WTC11 (cell line): ENCODE data around the gene CCDC24. TPM values are rescaled to one million over a fixed set of nuclear protein-coding genes. Genes with fewer than 3 reads are reported as not detected.

Experiments used
- ATAC-seq: fragments of 200-7000 bp; cut with Tn5 transposase; 2 replicates; pipeline ENCODE4 v1.10.0; 2021; ENCODE audit warnings: mild to moderate bottlenecking, moderate library complexity
- CTCF ChIA-PET: fragments of 300-600 bp; sonication (Branson Sonifier 250); formaldehyde crosslinking; loops from one replicate; lab custom pipeline; 2021; ENCODE audit warnings: antibody characterized with exemption; lab: Charles Lee
- POLR2A ChIA-PET: fragments of 350-600 bp; sonication (Branson Sonifier 250); formaldehyde crosslinking; loops from one replicate; lab custom pipeline; 2021; ENCODE audit warnings: antibody characterized with exemption; lab: Charles Lee
- DNase-seq: peaks from one replicate; pipeline ENCODE4 v3.0.0; 2021; ENCODE audit warnings: low spot score
- H3K27ac Mint-ChIP-seq: 2 replicates; pipeline ENCODE4 v1.8.0; 2021; ENCODE audit warnings: mixed read lengths
- H3K27me3 Mint-ChIP-seq: 2 replicates; pipeline ENCODE4 v1.8.0; 2021; ENCODE audit warnings: low read depth, mild to moderate bottlenecking, moderate library complexity, mixed read lengths
- H3K36me3 Mint-ChIP-seq: 2 replicates; pipeline ENCODE4 v1.8.0; 2021; ENCODE audit warnings: mixed read lengths
- H3K4me1 Mint-ChIP-seq: 2 replicates; pipeline ENCODE4 v1.8.0; 2022; ENCODE audit warnings: mixed read lengths
- H3K4me3 Mint-ChIP-seq: 2 replicates; pipeline ENCODE4 v1.8.0; 2021; ENCODE audit warnings: mild to moderate bottlenecking, moderate library complexity, mixed read lengths
- H3K9me3 Mint-ChIP-seq: 2 replicates; pipeline ENCODE4 v1.8.0; 2021; ENCODE audit warnings: mixed read lengths
- CBFB ChIP-seq: sonication (generic); formaldehyde crosslinking; IDR thresholded peaks from 2 replicates; pipeline ENCODE4 v1.8.1; 2022; ENCODE audit warnings: mild to moderate bottlenecking, low read depth, missing genetic modification reagents
- GTF2I ChIP-seq: fragments of 250-450 bp; sonication (Bioruptor Pico); conservative IDR thresholded peaks from 2 replicates; pipeline ENCODE4 v1.4.0; 2021; ENCODE audit warnings: mild to moderate bottlenecking
- MYBL2 ChIP-seq: sonication (generic); formaldehyde crosslinking; IDR thresholded peaks from 2 replicates; pipeline ENCODE4 v1.8.1; 2023; ENCODE audit warnings: mild to moderate bottlenecking, moderate library complexity, missing genetic modification reagents
- NFE2L1 ChIP-seq: sonication (generic); formaldehyde crosslinking; IDR thresholded peaks from 2 replicates; pipeline ENCODE4 v1.8.1; 2023; ENCODE audit warnings: missing genetic modification reagents
- SOX15 ChIP-seq: fragments of 250-450 bp; sonication (Bioruptor Pico); IDR thresholded peaks from 2 replicates; pipeline ENCODE4 v1.9.0; 2021; ENCODE audit warnings: mild to moderate bottlenecking
- SP1 ChIP-seq: sonication (generic); formaldehyde crosslinking; conservative IDR thresholded peaks from 2 replicates; pipeline ENCODE4 v1.8.1; 2022; ENCODE audit warnings: missing genetic modification reagents
- TCF7 ChIP-seq: sonication (generic); formaldehyde crosslinking; IDR thresholded peaks from 2 replicates; pipeline ENCODE4 v1.8.0; 2022; ENCODE audit warnings: mild to moderate bottlenecking, low read depth, missing genetic modification reagents, moderate library complexity
- TEAD4 ChIP-seq: sonication (generic); formaldehyde crosslinking; IDR thresholded peaks from 2 replicates; pipeline ENCODE4 v1.8.0; 2022; ENCODE audit warnings: mild to moderate bottlenecking, missing genetic modification reagents
- ZNF263 ChIP-seq: sonication (generic); formaldehyde crosslinking; IDR thresholded peaks from 2 replicates; pipeline ENCODE4 v1.8.1; 2022; ENCODE audit warnings: low read depth, mild to moderate bottlenecking, moderate library complexity, missing genetic modification reagents
- ZNF416 ChIP-seq: fragments of 250-450 bp; sonication (Bioruptor Pico); IDR thresholded peaks from 2 replicates; pipeline ENCODE4 v1.9.0; 2021; ENCODE audit warnings: mild to moderate bottlenecking, inconsistent platforms
- total RNA-seq: library from RNA; stranded (reverse); gene quantifications from 3 replicates; pipeline ENCODE4 v1.2.3, GENCODE V29; 2021
- TF ChIP-seq, protein P1 (sequence below): sonication (generic); formaldehyde crosslinking; IDR thresholded peaks from 2 replicates; pipeline ENCODE4 v1.8.1; 2023; ENCODE audit warnings: mild to moderate bottlenecking, moderate library complexity, missing genetic modification reagents
- TF ChIP-seq, protein P2 (sequence below): sonication (generic); formaldehyde crosslinking; IDR thresholded peaks from 2 replicates; pipeline ENCODE4 v1.8.1; 2022; ENCODE audit warnings: mild to moderate bottlenecking, missing genetic modification reagents, moderate library complexity, borderline replicate concordance
- TF ChIP-seq, protein P3 (sequence below): fragments of 250-450 bp; sonication (Bioruptor Pico); IDR thresholded peaks from 2 replicates; pipeline ENCODE4 v1.9.0; 2021; ENCODE audit warnings: moderate library complexity, mild to moderate bottlenecking, inconsistent platforms, borderline replicate concordance
- TF ChIP-seq, protein P4 (sequence below): sonication (generic); formaldehyde crosslinking; IDR thresholded peaks from 2 replicates; pipeline ENCODE4 v1.8.1; 2023; ENCODE audit warnings: mild to moderate bottlenecking, missing genetic modification reagents, borderline replicate concordance
- TF ChIP-seq, protein P5 (sequence below): sonication (generic); formaldehyde crosslinking; IDR thresholded peaks from 2 replicates; pipeline ENCODE4 v1.8.1; 2023; ENCODE audit warnings: mild to moderate bottlenecking, missing genetic modification reagents, moderate library complexity
- TF ChIP-seq, protein P6 (sequence below): fragments of 250-450 bp; sonication (Bioruptor Pico); conservative IDR thresholded peaks from 2 replicates; pipeline ENCODE4 v1.9.0; 2021; ENCODE audit warnings: mild to moderate bottlenecking
- TF ChIP-seq, protein P7 (sequence below): sonication (generic); formaldehyde crosslinking; IDR thresholded peaks from 2 replicates; pipeline ENCODE4 v1.8.1; 2023; ENCODE audit warnings: mild to moderate bottlenecking, missing genetic modification reagents
- TF ChIP-seq, protein P8 (sequence below): sonication (generic); formaldehyde crosslinking; IDR thresholded peaks from 2 replicates; pipeline ENCODE4 v1.8.1; 2022; ENCODE audit warnings: missing genetic modification reagents, borderline replicate concordance

The CCDC24 gene
- total RNA-seq, 1 experiment from 2014 or later = 12.1 TPM

DNA sequence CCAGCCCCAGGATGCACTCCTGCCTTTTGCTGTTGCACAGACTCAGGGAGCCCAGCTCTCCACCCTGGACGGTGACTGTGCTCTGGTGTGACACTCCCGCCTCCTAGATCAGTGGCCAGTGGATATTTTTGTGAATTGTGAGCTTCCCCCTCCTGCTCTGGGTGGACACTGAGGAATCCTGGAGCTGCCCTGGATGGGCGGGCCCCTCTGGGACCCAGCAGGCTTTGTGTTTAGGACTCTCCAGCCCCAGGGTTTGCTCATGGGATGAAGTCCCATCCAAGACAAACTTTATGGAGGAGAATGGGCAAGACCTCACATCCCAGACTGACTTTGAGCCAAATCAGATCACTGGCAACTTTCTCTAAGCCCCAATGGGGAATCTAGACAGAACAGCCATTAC is 23.8 kb downstream of the CCDC24 start:
- DNase-seq (no peak), ATAC-seq (no peak)
- no peaks in the 10 kb centered on the region for H3K27me3 Mint-ChIP-seq
- no peaks in the 10 kb centered on the region for H3K36me3 Mint-ChIP-seq
- no peak overlapping the region for H3K27ac Mint-ChIP-seq
- TF ChIP-seq, protein P1, sequence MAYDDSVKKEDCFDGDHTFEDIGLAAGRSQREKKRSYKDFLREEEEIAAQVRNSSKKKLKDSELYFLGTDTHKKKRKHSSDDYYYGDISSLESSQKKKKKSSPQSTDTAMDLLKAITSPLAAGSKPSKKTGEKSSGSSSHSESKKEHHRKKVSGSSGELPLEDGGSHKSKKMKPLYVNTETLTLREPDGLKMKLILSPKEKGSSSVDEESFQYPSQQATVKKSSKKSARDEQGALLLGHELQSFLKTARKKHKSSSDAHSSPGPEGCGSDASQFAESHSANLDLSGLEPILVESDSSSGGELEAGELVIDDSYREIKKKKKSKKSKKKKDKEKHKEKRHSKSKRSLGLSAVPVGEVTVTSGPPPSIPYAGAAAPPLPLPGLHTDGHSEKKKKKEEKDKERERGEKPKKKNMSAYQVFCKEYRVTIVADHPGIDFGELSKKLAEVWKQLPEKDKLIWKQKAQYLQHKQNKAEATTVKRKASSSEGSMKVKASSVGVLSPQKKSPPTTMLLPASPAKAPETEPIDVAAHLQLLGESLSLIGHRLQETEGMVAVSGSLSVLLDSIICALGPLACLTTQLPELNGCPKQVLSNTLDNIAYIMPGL (CRISPR knock-in tag) = no peak
- TF ChIP-seq, protein P2, sequence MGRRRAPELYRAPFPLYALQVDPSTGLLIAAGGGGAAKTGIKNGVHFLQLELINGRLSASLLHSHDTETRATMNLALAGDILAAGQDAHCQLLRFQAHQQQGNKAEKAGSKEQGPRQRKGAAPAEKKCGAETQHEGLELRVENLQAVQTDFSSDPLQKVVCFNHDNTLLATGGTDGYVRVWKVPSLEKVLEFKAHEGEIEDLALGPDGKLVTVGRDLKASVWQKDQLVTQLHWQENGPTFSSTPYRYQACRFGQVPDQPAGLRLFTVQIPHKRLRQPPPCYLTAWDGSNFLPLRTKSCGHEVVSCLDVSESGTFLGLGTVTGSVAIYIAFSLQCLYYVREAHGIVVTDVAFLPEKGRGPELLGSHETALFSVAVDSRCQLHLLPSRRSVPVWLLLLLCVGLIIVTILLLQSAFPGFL (CRISPR knock-in tag) = no peak
- TF ChIP-seq, protein P3, sequence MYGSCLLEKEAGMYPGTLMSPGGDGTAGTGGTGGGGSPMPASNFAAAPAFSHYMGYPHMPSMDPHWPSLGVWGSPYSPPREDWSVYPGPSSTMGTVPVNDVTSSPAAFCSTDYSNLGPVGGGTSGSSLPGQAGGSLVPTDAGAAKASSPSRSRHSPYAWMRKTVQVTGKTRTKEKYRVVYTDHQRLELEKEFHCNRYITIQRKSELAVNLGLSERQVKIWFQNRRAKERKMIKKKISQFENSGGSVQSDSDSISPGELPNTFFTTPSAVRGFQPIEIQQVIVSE (CRISPR knock-in tag) = no peak
- TF ChIP-seq TCF7 (CRISPR knock-in tag) = no peak
- TF ChIP-seq CBFB = no peak
- TF ChIP-seq SP1 (CRISPR knock-in tag) = no peak
- H3K9me3 Mint-ChIP-seq = no peaks in the 10 kb centered on the region
- POLR2A ChIA-PET = no interaction called here
- CTCF ChIA-PET = interaction anchor here (0.5 to 4.3 kb wide), 4 partner anchors 9 to 1016 kb away, joined by 5 to 35 read pairs (median 7); no protein-coding TSS in a partner anchor
- H3K4me3 Mint-ChIP-seq = no peak overlapping the region
- H3K4me1 Mint-ChIP-seq = peaks cover 7% of the 10 kb centered on the region

DNA sequence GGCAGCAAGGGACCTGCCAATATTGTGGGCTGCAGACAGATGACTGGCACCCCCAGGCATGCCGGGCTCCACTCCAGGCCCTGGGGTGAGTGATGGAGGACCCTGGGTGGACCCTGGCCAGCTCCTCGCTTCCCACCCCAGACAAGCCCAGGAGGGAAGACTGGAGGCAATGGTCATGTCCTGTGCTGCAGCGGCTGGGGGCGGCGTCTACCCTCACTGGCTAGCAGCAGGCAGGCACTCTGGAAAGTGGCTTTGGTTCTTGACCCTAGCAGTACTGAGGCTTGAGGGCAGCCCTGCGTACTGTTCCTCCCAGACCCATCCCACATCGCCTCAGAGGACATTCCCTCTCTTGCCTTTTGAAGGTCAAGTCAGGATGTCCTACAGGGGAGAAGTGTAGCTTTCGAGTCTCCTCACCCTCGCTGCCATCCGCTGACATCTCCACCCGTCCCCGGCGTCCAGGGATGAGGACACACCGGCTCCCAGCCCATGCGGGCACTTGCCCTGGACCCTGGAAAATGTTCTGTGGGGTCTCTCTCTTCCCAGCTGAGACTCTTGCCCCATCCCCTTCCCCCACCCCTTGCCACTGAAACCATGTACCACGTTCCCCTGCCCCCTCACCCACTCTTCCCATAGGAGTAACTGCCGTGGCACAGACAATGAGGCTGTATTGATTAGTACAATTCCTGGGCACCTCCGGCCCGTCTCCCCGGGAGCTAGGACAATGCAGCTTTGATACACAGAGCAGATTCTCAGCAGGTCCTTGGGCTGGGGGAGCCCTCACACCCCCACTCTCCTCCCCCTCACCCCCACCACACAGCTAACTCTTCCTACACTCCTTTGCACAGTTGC is 24.9 kb downstream of the CCDC24 start:
- CTCF ChIA-PET = interaction anchor here (0.7 to 4.3 kb wide), 4 partner anchors 10 to 19 kb away, joined by 3 to 35 read pairs (median 4); partner anchors contain the start of gene SLC6A9
- POLR2A ChIA-PET = interaction anchor here (1.1 kb wide), 1 partner anchor 14 kb away, joined by 3 read pairs; no protein-coding TSS in a partner anchor
- H3K4me1 Mint-ChIP-seq = peaks cover 7% of the 10 kb centered on the region
- H3K36me3 Mint-ChIP-seq = no peaks in the 10 kb centered on the region
- no peaks in the 10 kb centered on the region for H3K27me3 Mint-ChIP-seq
- DNase-seq = no peak
- ATAC-seq = no peak
- H3K27ac Mint-ChIP-seq = no peak overlapping the region
- H3K9me3 Mint-ChIP-seq = no peaks in the 10 kb centered on the region
- no peak overlapping the region for H3K4me3 Mint-ChIP-seq
- TF ChIP-seq, protein P4, sequence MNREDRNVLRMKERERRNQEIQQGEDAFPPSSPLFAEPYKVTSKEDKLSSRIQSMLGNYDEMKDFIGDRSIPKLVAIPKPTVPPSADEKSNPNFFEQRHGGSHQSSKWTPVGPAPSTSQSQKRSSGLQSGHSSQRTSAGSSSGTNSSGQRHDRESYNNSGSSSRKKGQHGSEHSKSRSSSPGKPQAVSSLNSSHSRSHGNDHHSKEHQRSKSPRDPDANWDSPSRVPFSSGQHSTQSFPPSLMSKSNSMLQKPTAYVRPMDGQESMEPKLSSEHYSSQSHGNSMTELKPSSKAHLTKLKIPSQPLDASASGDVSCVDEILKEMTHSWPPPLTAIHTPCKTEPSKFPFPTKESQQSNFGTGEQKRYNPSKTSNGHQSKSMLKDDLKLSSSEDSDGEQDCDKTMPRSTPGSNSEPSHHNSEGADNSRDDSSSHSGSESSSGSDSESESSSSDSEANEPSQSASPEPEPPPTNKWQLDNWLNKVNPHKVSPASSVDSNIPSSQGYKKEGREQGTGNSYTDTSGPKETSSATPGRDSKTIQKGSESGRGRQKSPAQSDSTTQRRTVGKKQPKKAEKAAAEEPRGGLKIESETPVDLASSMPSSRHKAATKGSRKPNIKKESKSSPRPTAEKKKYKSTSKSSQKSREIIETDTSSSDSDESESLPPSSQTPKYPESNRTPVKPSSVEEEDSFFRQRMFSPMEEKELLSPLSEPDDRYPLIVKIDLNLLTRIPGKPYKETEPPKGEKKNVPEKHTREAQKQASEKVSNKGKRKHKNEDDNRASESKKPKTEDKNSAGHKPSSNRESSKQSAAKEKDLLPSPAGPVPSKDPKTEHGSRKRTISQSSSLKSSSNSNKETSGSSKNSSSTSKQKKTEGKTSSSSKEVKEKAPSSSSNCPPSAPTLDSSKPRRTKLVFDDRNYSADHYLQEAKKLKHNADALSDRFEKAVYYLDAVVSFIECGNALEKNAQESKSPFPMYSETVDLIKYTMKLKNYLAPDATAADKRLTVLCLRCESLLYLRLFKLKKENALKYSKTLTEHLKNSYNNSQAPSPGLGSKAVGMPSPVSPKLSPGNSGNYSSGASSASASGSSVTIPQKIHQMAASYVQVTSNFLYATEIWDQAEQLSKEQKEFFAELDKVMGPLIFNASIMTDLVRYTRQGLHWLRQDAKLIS (CRISPR knock-in tag) = no peak
- TF ChIP-seq GTF2I (CRISPR knock-in tag) (no peak), NFE2L1 (CRISPR knock-in tag) (no peak), ZNF263 (CRISPR knock-in tag) (no peak), SOX15 (CRISPR knock-in tag) (no peak), MYBL2 (CRISPR knock-in tag) (no peak), CBFB (no peak), TEAD4 (CRISPR knock-in tag) (no peak), SP1 (CRISPR knock-in tag) (no peak), ZNF416 (CRISPR knock-in tag) (no peak)
- TF ChIP-seq, protein P5, sequence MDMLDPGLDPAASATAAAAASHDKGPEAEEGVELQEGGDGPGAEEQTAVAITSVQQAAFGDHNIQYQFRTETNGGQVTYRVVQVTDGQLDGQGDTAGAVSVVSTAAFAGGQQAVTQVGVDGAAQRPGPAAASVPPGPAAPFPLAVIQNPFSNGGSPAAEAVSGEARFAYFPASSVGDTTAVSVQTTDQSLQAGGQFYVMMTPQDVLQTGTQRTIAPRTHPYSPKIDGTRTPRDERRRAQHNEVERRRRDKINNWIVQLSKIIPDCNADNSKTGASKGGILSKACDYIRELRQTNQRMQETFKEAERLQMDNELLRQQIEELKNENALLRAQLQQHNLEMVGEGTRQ = no peak
- TF ChIP-seq, protein P6, sequence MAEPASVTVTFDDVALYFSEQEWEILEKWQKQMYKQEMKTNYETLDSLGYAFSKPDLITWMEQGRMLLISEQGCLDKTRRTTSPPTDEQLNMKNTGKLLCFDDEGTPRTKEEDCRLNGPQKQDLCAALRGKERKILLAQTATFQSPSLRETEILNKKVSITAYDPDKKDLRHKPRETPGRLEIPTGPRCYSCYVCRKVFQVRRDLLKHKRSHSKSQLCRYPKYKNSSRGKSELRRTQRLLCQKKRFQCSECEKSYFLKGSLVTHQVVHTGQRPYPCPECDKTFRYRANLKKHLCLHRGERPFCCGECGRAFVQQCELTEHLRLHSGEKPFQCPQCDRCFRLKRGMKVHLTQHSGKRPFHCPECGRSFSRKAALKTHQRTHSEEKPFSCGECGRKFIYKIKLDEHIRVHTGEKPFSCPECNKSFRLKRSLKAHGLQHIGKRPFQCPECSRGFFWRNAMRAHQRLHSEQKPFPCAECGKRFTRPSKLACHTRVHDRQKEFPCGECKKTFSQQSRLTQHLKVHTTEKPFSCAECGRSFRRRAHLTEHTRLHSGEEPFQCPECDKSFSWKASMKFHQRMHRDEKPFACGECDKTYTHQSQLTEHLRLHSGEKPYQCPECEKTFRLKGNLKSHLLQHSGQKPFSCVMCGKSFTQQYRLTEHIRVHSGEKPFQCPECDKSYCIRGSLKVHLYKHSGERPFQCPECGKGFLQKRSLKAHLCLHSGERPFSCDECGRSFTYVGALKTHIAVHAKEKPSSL = no peak
- TF ChIP-seq, protein P7, sequence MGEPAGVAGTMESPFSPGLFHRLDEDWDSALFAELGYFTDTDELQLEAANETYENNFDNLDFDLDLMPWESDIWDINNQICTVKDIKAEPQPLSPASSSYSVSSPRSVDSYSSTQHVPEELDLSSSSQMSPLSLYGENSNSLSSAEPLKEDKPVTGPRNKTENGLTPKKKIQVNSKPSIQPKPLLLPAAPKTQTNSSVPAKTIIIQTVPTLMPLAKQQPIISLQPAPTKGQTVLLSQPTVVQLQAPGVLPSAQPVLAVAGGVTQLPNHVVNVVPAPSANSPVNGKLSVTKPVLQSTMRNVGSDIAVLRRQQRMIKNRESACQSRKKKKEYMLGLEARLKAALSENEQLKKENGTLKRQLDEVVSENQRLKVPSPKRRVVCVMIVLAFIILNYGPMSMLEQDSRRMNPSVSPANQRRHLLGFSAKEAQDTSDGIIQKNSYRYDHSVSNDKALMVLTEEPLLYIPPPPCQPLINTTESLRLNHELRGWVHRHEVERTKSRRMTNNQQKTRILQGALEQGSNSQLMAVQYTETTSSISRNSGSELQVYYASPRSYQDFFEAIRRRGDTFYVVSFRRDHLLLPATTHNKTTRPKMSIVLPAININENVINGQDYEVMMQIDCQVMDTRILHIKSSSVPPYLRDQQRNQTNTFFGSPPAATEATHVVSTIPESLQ (CRISPR knock-in tag) = no peak
- TF ChIP-seq, protein P8, sequence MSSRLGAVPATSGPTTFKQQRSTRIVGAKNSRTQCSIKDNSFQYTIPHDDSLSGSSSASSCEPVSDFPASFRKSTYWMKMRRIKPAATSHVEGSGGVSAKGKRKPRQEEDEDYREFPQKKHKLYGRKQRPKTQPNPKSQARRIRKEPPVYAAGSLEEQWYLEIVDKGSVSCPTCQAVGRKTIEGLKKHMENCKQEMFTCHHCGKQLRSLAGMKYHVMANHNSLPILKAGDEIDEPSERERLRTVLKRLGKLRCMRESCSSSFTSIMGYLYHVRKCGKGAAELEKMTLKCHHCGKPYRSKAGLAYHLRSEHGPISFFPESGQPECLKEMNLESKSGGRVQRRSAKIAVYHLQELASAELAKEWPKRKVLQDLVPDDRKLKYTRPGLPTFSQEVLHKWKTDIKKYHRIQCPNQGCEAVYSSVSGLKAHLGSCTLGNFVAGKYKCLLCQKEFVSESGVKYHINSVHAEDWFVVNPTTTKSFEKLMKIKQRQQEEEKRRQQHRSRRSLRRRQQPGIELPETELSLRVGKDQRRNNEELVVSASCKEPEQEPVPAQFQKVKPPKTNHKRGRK (CRISPR knock-in tag) = no peak
